Measurements from ENCODE around the gene DNAJB2.
"Not testable (repeated sequence)": the region's sequence is repeated elsewhere in the genome, so short reads cannot be mapped to it uniquely, and the experiment has no call there.

Gene DNAJB2

GRCh38 chr2:219306047-219306446 lies 26.9 kb downstream of the DNAJB2 start:
- DNase-seq: no peak

DNA sequence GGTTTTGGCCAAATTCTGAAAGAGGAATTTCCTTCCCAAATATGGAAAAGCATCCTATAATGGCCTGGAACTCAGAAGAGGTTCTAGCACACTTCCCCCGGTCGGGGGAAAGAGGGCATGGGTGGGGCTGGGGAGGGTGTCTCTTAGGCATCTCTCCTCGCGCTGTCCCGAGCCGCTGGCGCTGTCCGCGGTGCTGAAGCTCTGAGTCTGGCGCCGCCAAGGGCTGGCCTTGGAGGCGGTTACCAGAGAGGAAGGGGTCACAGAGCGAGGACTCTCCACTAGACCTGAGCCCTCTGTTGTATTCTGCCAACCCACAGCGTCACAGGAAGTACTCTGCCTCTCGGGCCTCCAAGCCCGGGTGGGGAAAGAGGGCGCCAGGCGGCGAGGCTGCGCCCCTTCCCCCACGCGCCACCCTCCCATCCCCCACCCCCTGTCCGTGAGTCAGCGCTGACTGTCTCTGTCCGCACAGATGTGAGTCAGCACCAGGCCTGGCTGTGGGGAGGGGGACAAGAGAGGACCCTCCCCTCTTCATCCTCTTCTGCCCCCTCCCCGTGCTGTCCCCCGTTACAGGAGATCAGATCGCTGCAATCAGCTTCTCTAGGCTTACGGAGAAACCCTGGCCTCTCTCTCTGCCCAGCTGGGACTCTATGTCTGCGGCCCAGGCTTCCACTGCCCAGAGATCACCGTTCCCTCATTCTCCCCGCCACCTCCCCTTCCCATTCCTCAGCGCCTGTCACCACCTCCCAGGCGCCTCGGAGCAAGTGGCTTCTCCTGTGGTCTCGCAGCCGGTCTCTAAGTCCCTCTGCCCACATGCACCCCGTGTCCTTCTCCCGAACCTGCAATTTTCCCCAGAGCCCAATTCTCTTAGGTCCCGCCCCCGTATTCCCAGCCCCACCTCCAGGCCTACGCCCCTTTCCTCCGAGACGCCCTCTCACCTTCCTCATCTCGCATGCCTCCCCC lies 29.3 kb downstream of the DNAJB2 start:
- peak; percentile 72 for DNase-seq

DNA sequence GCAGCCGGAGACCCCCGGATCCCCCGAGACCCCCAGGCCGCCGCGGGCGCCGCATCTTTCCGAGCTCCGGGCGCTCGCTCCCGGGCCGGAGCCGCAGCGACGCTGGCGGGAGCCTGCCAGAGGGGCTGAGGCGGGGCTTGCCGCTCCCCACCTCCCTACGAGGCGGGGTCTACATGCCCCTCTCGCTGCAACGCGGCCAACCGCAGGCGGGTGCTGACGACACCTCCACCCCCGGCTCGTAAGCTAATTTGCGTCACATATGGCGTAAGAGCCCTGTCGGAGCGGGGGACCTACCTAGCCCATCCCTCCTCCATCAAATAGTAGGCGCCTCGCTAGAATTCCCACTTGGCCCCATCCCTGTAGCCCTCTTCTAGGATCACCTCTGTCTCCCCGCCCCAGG lies 30.1 kb downstream of the DNAJB2 start, which contains the start of gene PTPRN:
Gene PTPRN (minus strand): TSS at position 124 of the 400 bp plus-strand sequence. CDS start 69 bp downstream, at position 55.
- no peak for DNase-seq

GRCh38 chr2:219312683-219313263 lies 33.6 kb downstream of the DNAJB2 start:
- not testable (repeated sequence) for DNase-seq

DNA sequence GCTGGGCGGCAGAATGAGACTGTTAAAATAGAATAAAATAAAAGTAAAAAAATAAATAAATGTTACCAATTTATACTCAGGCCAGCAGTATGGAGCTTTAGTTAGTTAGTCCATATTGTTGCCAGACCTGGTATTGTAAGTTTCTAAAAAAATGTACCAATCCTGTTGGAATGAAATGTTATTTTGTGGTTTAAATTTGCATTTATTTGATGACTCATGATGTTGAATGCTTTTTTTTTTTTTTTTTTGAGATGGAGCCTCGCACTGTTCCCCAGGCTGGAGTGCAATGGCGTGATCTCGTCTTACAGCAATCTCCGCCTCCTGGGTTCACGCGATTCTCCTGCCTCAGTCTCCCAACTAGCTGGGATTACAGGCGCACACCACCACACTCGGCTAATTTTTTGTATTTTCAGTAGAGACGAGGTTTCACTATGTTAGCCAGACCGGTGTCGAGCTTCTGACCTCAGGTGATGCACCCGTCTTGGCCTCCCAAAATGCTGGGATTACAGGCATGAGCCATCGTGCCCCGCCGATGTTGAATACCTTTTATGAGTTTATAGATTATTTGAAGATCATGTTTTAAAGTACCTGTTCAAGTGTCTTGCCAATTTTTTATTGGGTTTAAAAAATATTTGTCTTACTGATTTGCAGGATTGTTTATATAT lies 35.8 kb downstream of the DNAJB2 start:
- DNase-seq: no peak

GRCh38 chr2:219323434-219323833 lies 44.3 kb downstream of the DNAJB2 start:
- no peak for DNase-seq

GRCh38 chr2:219325136-219325535 lies 46.0 kb downstream of the DNAJB2 start:
- DNase-seq: no peak

- no peak for DNase-seq
Measured at GRCh38 chr2:219325657-219326315, 46.6 kb downstream of the DNAJB2 start.

GRCh38 chr2:219327719-219328118 lies 48.6 kb downstream of the DNAJB2 start:
- DNase-seq: no peak

GRCh38 chr2:219331560-219332213 lies 52.5 kb downstream of the DNAJB2 start:
- DNase-seq: peak; percentile 33

GRCh38 chr2:219332542-219332941 lies 53.4 kb downstream of the DNAJB2 start, which contains the start of gene RESP18:
Gene RESP18, minus strand, starts transcription at chr2:219332744.
- DNase-seq: no peak

DNA sequence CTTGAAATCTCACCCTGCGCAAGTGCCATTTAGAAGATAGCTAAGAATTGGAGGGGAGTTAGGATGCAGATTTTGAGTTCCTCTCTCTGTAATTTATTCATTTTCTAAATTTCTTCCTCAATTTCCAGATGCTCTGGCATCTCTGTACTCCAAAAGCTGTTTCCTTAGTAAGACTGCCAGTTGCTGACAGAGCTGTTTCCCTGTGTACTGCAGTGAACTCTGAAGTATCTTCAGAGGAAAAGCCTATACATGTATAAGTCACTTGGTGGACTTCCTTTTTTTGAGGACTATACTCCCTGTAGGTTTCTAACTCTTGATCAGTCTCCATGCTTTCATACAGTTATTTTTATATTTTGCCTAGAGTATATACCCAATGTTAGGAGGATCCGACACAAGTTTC lies 54.9 kb downstream of the DNAJB2 start:
- DNase-seq: no peak

GRCh38 chr2:219335373-219335786 lies 56.2 kb downstream of the DNAJB2 start:
- DNase-seq: no peak

All from stimulated activated CD4-positive, alpha-beta T cell treated with anti-CD3 and anti-CD28 coated beads, Interleukin-4, amount 100 ng/mL, for 1 hour (primary cell).